ENCODE results near the gene TK2. TPM values are rescaled to one million over a fixed set of nuclear protein-coding genes. Genes with fewer than 3 reads are reported as not detected.

The TK2 gene
- total RNA-seq, 1 experiment from 2014 or later: 5.0 TPM

GRCh38 chr16:66508914-66509496 is 40.9 kb downstream of the TK2 start:
- TF ChIP-seq ZBTB21 (CRISPR knock-in tag; IDR thresholded peaks at IDR 0.05; ENCODE audit: borderline replicate concordance): no peak
- TF ChIP-seq SP1 (CRISPR knock-in tag; conservative IDR thresholded peaks at IDR 0.05): no peak
- TF ChIP-seq NR3C1 (CRISPR knock-in tag; conservative IDR thresholded peaks at IDR 0.05; ENCODE audit: low read depth): no peak
- TF ChIP-seq NR2C2 (CRISPR knock-in tag; IDR thresholded peaks at IDR 0.05): no peak
- TF ChIP-seq CTCF (IDR thresholded peaks at IDR 0.05): no peak
- no peak for TF ChIP-seq SMAD3 (CRISPR knock-in tag; IDR thresholded peaks at IDR 0.05; ENCODE audit: borderline replicate concordance)
- TF ChIP-seq KAT7 (CRISPR knock-in tag; IDR thresholded peaks at IDR 0.05; ENCODE audit: borderline replicate concordance): no peak
- no peak for TF ChIP-seq RORB (CRISPR knock-in tag; IDR thresholded peaks at IDR 0.05)
- TF ChIP-seq ZNF138 (CRISPR knock-in tag; conservative IDR thresholded peaks at IDR 0.05): no peak
- TF ChIP-seq ESRRA (CRISPR knock-in tag; IDR thresholded peaks at IDR 0.05; ENCODE audit: borderline replicate concordance): no peak
- no peak for TF ChIP-seq MAX (CRISPR knock-in tag; IDR thresholded peaks at IDR 0.05)
- TF ChIP-seq EMX1 (CRISPR knock-in tag; IDR thresholded peaks at IDR 0.05): no peak
- no peak for TF ChIP-seq ETV6 (CRISPR knock-in tag; IDR thresholded peaks at IDR 0.05)
- TF ChIP-seq MXD4 (CRISPR knock-in tag; IDR thresholded peaks at IDR 0.05; ENCODE audit: borderline replicate concordance): no peak
- no peak for TF ChIP-seq ZNF425 (CRISPR knock-in tag; conservative IDR thresholded peaks at IDR 0.05)
- no peak for TF ChIP-seq NFATC4 (CRISPR knock-in tag; IDR thresholded peaks at IDR 0.05)
- TF ChIP-seq ZNF317 (CRISPR knock-in tag; IDR thresholded peaks at IDR 0.05; ENCODE audit: borderline replicate concordance, low read depth): no peak
- TF ChIP-seq NFE2L1 (CRISPR knock-in tag; IDR thresholded peaks at IDR 0.05): no peak
- TF ChIP-seq E2F1 (CRISPR knock-in tag; IDR thresholded peaks at IDR 0.05): no peak
- no peak for TF ChIP-seq ZNF263 (CRISPR knock-in tag; IDR thresholded peaks at IDR 0.05; ENCODE audit: low read depth)
- Mint-ChIP-seq H3K9me3 (no peaks in the 10 kb centered on the region), H3K27ac (no peak overlapping the region), H3K36me3 (peaks cover 4% of the 10 kb centered on the region; the same call in 1 of the 2 replicates), H3K27me3 (ENCODE audit: low read depth) (no peaks in the 10 kb centered on the region), H3K4me3 (no peak overlapping the region), H3K4me1 (peaks cover 27% of the 10 kb centered on the region)
- POLR2A ChIA-PET: no interaction called here
- DNase-seq (ENCODE audit: low spot score): no peak
- ATAC-seq: no peak
- CTCF ChIA-PET: interaction anchor here (1.2 to 3.9 kb wide), 3 partner anchors 80 to 102 kb away, joined by 3 to 27 read pairs (median 21); no protein-coding TSS in a partner anchor

- POLR2A ChIA-PET: no interaction called here
- ATAC-seq (no peak), DNase-seq (ENCODE audit: low spot score) (no peak)
- Mint-ChIP-seq H3K27me3 (ENCODE audit: low read depth) (no peaks in the 10 kb centered on the region), H3K9me3 (no peaks in the 10 kb centered on the region), H3K4me1 (peaks cover 27% of the 10 kb centered on the region), H3K36me3 (peaks cover under 1% of the 10 kb centered on the region; the same call in 1 of the 2 replicates), H3K27ac (no peak overlapping the region), H3K4me3 (no peak overlapping the region)
- CTCF ChIA-PET: interaction anchor here (1.2 kb wide), 1 partner anchor 81 kb away, joined by 3 read pairs; no protein-coding TSS in a partner anchor
- TF ChIP-seq SOX15 (CRISPR knock-in tag; IDR thresholded peaks at IDR 0.05) (no peak), E2F1 (CRISPR knock-in tag; IDR thresholded peaks at IDR 0.05) (no peak), JAZF1 (CRISPR knock-in tag; IDR thresholded peaks at IDR 0.05) (no peak), USF2 (CRISPR knock-in tag; IDR thresholded peaks at IDR 0.05) (no peak), ATF1 (CRISPR knock-in tag; IDR thresholded peaks at IDR 0.05) (no peak), FOXJ3 (CRISPR knock-in tag; IDR thresholded peaks at IDR 0.05; ENCODE audit: borderline replicate concordance) (no peak), HMGXB4 (CRISPR knock-in tag; IDR thresholded peaks at IDR 0.05) (no peak)
These were observed 41.5 kb downstream of the TK2 start for GRCh38 chr16:66508248-66508913.
